ENCODE measurements around the gene SSR1. TPM values are rescaled to one million over a fixed set of nuclear protein-coding genes. Genes with fewer than 3 reads are reported as not detected.

Gene SSR1
- total and polyA plus RNA-seq, 2 of the 13 experiments (the other 11 are each of a cell fraction or from before 2014, with no cell fraction given), result 203 to 243 TPM

DNA sequence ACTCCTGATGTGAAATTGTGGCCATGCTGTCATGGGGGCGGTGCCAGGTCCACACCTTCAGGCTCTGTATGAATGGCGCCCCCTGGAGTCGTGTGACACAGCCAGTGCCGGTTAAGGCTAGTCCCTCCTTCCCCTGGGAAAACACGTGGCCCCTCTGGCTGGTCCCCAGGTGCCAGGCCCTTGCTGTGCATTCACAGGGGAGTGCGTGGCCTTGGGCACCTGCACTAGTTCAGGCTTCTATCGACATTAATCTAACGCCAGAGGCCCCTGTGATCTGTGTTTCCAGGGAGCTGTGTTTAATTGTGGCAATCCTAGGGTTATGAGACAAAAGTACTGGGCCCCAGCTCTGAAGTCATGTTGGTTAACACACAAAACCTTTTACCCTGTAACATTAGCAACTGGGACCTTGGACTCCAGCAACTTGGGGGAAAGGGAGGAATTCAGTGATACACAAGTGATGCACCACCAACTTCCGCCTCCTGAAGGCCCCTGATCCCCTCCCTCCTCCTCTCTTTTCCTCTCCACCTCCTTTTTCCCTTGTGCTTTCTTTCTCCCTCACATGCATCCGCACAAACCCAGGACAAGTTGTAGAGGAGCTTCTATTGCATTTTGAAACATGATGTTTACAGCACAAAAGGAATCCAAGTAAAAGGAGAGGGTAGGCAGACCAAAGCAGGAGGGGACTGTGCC is 74.0 kb downstream of the SSR1 start (continued):
- TF ChIP-seq NFAT5 (CRISPR knock-in tag; IDR thresholded peaks at IDR 0.05) (no peak), ZNF788 (CRISPR knock-in tag; IDR thresholded peaks at IDR 0.05; ENCODE audit: borderline replicate concordance) (peak; percentile 76; the same call in 1 of the 2 replicates), SIN3B (IDR thresholded peaks at IDR 0.05; ENCODE audit: low read length) (0 out of 2 replicates have a peak, but pooled peaks have one; percentile 56), ZNF275 (CRISPR knock-in tag; IDR thresholded peaks at IDR 0.05; ENCODE audit: borderline replicate concordance) (0 out of 2 replicates have a peak, but pooled peaks have one; percentile 17), ZNF383 (CRISPR knock-in tag; IDR thresholded peaks at IDR 0.05; ENCODE audit: borderline replicate concordance) (no peak), ZBTB46 (CRISPR knock-in tag; IDR thresholded peaks at IDR 0.05; ENCODE audit: borderline replicate concordance) (no peak), TEAD3 (CRISPR knock-in tag; optimal IDR thresholded peaks at IDR 0.05; ENCODE audit: borderline replicate concordance) (peak; percentile 67), GATAD2A (CRISPR knock-in tag; IDR thresholded peaks at IDR 0.05) (peak; percentile 87), HES4 (CRISPR knock-in tag; IDR thresholded peaks at IDR 0.05; ENCODE audit: borderline replicate concordance) (no peak), SRSF4 (IDR thresholded peaks at IDR 0.05; ENCODE audit: low read depth, low read length, poor library complexity, severe bottlenecking) (no peak), GLI4 (CRISPR knock-in tag; IDR thresholded peaks at IDR 0.05; ENCODE audit: borderline replicate concordance) (no peak), PRPF4 (IDR thresholded peaks at IDR 0.05; ENCODE audit: low read depth, low read length, poor library complexity, severe bottlenecking) (no peak), ZNF841 (CRISPR knock-in tag; IDR thresholded peaks at IDR 0.05; ENCODE audit: borderline replicate concordance) (no peak), ZNF136 (CRISPR knock-in tag; IDR thresholded peaks at IDR 0.05; ENCODE audit: low read depth) (no peak)
- TF ChIP-seq, protein P1, sequence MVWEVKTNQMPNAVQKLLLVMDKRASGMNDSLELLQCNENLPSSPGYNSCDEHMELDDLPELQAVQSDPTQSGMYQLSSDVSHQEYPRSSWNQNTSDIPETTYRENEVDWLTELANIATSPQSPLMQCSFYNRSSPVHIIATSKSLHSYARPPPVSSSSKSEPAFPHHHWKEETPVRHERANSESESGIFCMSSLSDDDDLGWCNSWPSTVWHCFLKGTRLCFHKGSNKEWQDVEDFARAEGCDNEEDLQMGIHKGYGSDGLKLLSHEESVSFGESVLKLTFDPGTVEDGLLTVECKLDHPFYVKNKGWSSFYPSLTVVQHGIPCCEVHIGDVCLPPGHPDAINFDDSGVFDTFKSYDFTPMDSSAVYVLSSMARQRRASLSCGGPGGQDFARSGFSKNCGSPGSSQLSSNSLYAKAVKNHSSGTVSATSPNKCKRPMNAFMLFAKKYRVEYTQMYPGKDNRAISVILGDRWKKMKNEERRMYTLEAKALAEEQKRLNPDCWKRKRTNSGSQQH (CRISPR knock-in tag; IDR thresholded peaks at IDR 0.05; ENCODE audit: low read depth), result peak; percentile 91
- TF ChIP-seq, protein P2, sequence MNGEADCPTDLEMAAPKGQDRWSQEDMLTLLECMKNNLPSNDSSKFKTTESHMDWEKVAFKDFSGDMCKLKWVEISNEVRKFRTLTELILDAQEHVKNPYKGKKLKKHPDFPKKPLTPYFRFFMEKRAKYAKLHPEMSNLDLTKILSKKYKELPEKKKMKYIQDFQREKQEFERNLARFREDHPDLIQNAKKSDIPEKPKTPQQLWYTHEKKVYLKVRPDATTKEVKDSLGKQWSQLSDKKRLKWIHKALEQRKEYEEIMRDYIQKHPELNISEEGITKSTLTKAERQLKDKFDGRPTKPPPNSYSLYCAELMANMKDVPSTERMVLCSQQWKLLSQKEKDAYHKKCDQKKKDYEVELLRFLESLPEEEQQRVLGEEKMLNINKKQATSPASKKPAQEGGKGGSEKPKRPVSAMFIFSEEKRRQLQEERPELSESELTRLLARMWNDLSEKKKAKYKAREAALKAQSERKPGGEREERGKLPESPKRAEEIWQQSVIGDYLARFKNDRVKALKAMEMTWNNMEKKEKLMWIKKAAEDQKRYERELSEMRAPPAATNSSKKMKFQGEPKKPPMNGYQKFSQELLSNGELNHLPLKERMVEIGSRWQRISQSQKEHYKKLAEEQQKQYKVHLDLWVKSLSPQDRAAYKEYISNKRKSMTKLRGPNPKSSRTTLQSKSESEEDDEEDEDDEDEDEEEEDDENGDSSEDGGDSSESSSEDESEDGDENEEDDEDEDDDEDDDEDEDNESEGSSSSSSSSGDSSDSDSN (CRISPR knock-in tag; IDR thresholded peaks at IDR 0.05), result peak; percentile 66; the same call in 1 of the 2 replicates
